Measurements from ENCODE around the gene PSMB9.

DNA sequence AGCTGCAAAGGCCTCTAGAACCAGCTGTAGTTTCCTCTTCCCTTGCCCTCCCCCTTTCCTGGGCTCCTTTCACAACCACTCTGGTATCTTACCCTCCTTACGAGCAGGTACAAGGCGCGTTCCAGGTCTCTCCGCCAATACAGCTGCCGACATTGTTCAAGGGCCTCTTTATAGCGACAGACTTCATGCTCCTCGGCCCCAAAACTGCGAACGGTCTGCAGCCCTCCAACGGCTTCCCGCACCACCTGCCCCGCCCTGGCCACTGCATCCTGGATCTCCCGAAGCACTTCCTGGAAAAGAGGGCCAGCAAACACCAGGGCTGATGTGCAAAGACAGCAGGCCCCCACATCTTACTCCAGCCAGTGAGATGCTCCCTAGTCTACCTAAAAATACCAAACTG lies 21.5 kb upstream of the PSMB9 start:
- TF ChIP-seq, protein P1, sequence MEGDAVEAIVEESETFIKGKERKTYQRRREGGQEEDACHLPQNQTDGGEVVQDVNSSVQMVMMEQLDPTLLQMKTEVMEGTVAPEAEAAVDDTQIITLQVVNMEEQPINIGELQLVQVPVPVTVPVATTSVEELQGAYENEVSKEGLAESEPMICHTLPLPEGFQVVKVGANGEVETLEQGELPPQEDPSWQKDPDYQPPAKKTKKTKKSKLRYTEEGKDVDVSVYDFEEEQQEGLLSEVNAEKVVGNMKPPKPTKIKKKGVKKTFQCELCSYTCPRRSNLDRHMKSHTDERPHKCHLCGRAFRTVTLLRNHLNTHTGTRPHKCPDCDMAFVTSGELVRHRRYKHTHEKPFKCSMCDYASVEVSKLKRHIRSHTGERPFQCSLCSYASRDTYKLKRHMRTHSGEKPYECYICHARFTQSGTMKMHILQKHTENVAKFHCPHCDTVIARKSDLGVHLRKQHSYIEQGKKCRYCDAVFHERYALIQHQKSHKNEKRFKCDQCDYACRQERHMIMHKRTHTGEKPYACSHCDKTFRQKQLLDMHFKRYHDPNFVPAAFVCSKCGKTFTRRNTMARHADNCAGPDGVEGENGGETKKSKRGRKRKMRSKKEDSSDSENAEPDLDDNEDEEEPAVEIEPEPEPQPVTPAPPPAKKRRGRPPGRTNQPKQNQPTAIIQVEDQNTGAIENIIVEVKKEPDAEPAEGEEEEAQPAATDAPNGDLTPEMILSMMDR (IDR thresholded peaks at IDR 0.05), result no peak
- TF ChIP-seq EZH2 (IDR thresholded peaks at IDR 0.05; ENCODE audit: borderline replicate concordance, insufficient read depth, low read depth, low read length, poor library complexity, severe bottlenecking), result no peak
